Measurements from ENCODE around the gene MYO9B.

Gene MYO9B

DNA sequence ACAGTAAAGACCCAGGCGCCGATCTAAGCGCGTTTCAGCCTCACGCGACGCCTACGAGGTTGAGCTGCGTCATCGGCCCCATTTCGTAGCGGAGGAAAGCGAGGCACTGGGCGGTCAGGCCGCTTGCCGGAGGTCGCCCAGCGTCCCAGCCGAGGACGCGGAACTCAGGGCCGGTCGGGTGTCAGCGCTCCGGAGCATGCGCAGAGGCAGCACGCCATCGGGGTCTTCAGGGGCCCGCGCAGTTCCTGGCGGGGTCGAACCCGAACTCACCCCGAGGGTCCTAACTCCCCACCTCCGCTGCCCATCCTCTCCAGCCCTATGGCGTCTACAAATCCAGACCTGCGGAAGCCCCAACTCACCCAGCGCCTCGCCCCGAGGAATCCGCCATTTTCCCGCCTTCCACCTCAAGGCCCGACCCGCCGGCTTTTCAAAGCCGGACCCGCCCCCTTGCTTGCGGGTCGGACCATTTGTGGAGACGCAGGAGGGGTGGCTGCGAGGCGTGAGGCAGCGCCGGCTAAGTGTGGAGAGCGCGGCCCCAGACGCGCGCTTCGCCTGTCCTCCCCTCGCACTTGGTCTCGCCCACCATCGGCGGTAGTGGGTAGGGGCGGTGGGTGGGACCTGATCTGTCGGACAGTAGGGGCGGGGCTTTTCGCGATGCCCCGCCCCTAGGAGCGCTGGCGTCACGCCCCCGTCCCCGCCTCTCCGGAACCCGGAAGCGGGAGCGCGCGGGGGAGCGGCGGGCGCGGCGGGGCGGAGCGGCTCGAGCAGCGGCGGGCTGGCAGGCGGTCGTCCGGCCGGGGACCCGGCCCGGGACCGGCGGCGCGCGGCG lies at the start of gene MYO9B, which contains the start of gene HAUS8:
MYO9B (plus strand) TSS at position 743 of the 829 bp plus-strand sequence. CDS start 25,941 bp downstream, outside the sequence.
HAUS8 (minus strand) TSS at position 418 of the 829 bp plus-strand sequence; CDS start at position 388, 30 bp downstream.
- DNase-seq, result peak; percentile 97

DNA sequence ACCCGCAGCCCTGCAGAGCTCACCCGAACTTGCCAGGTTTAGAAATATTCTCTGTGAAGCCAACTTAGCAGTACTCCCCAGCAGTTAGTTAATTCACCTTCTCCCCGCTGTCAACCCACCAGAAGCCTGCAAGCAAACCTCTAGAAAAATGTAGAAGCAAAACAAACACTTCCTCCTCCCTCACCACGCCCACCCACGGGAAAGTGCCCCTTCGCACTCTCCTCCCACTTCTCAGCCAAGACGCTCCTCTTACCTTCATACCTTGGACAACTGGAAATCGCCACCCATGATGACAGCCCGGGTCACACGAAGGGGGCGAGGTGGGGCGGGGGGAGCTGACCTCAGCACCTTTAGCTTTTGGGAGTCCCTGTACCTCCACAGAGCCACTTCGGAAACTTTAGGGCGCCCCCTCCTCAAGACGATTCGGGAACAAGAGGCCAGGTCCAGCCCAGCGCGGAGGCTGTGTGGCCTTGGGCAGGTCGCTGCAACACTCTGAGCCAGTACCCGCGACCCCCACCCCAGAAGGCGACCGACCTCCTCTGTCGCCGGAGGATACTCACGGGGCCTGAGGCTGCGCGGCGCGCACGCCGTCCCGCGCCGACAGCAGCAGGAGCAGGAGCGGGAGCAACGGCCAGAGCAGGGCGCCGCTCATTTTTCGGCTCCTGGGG lies 49.5 kb upstream of the MYO9B start:
- no peak for DNase-seq

GRCh38 chr19:17026706-17027534 lies 48.7 kb upstream of the MYO9B start, which contains the start of gene CPAMD8:
Gene CPAMD8, minus strand, starts transcription at chr19:17026810. Its CDS starts 168 bp downstream, at chr19:17026642.
- no peak for DNase-seq

DNA sequence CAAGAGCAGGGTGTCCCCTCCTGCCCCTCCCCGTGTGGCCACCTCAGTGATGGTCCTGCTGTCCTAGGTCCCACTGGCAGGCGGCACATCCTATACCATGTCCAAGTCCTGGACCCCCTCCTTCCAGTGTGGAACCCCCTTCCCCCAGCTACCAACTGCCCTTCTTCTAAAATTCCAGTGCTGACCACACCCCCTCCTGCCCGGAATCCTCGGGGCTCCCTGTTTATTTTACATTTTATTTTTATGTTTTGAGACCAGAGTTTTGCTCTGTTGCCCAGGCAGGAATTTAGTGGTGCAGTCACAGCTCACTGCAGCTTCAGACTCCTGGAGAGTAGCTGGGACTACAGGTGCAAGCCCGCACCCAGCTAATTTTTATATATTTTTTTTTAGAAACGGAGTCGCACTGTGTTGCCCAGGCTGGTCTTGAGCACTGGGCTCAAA lies 48.0 kb upstream of the MYO9B start:
- no peak for DNase-seq

- DNase-seq, result no peak
Observed at GRCh38 chr19:17031741-17032140, 43.8 kb upstream of the MYO9B start.

DNA sequence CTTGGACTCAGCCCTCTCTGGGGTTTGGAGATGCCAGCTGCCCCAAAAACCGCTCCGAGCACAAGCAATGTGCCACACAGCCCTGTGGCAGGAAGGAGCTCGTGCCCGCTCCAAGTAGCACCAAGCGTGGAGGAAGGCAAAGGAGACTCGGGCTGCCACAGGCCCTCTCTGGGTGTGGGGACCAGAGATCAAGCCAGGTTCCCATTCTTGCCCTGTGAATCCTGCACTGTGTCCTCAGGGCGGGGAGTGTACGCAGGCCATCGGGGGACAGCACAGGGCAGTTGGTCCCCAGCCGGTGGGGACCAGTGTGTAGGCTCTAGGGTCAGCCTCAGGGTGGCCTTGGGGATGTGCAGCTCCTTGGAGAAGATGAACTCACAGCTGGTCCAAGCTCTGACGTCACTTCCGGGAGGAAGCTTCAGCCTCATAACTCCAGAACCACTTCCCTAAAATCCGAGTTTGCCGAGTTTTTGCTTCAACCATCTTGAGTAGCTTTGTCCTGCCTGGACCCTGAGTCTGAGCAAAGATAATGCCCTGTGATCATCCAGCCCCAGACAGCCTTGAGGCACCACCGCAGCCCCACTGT lies 39.6 kb upstream of the MYO9B start:
- no peak for DNase-seq

DNA sequence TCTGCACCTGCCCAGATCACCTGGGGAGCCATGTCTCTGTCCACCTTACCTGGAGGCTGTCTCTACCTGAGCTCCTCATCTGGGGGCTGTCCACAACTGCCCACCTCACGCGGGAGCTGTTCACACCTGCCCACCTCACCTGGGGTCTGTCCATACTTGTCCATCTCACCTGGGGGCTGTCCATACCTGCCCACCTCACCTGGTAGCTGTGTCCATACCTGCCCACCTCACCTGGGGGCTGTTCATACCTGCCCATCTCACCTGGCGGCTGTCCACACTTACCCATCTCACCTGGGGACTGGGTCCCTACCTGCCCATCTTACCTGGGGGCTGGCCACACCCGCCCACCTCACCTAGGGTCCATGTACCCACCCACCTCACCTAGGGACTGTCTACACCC lies 38.9 kb upstream of the MYO9B start:
- DNase-seq, result no peak

GRCh38 chr19:17037184-17037583 lies 38.4 kb upstream of the MYO9B start:
- DNase-seq, result no peak

GRCh38 chr19:17037966-17038500 lies 37.5 kb upstream of the MYO9B start:
- no peak for DNase-seq

DNA sequence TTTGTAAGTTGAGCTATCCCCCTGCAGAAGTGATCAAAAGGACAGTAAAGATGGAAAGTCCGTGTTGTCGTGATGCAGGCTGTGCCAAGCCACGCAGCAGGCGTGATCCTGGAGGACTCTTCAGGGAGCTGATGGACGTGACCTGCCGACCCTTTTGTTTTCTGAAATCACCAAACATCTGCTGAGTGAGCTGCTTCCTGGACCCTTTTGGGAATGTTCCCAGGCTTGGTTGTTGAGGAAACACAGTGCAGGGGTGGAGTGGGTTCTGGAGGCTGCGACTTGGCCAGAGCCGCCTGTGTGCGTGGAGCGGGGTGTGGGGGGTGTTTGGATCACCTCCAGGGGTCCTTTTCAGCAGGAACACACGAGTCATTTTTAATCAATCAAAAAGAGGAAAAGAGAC lies 33.6 kb upstream of the MYO9B start:
- DNase-seq, result peak; percentile 63

- no peak for DNase-seq
Observed at GRCh38 chr19:17043744-17044143, 31.8 kb upstream of the MYO9B start.

- no peak for DNase-seq
Observed at GRCh38 chr19:17045907-17046502, 29.6 kb upstream of the MYO9B start.

- no peak for DNase-seq
Observed at GRCh38 chr19:17048885-17049453, 26.6 kb upstream of the MYO9B start.

- DNase-seq, result no peak
Observed at GRCh38 chr19:17049711-17050280, 25.8 kb upstream of the MYO9B start.

GRCh38 chr19:17052439-17052838 lies 23.1 kb upstream of the MYO9B start:
- peak; percentile 1 for DNase-seq

GRCh38 chr19:17054746-17055145 lies 20.8 kb upstream of the MYO9B start:
- no peak for DNase-seq

DNA sequence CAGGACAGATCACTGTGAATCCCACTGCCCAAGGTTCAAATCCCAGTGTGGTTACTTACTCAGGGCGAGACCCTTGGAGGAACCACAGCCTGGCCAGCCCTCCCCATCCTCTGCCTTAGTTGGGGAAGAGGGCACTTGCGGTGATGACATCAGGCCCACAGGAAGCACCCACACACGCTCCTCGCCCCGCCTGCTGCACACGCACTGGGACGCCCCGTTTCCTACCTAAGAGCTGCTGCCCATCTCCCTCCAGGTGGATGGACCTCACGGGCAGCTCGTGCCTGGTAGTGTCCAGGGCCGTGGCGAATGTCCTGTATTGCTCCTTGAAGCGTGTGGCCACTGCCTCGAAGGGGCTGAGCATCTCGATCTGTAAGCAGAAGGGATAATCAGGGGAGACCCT lies 19.9 kb upstream of the MYO9B start:
- DNase-seq, result no peak

GRCh38 chr19:17058236-17058635 lies 17.3 kb upstream of the MYO9B start:
- DNase-seq, result no peak

GRCh38 chr19:17060802-17061201 lies 14.8 kb upstream of the MYO9B start:
- no peak for DNase-seq

DNA sequence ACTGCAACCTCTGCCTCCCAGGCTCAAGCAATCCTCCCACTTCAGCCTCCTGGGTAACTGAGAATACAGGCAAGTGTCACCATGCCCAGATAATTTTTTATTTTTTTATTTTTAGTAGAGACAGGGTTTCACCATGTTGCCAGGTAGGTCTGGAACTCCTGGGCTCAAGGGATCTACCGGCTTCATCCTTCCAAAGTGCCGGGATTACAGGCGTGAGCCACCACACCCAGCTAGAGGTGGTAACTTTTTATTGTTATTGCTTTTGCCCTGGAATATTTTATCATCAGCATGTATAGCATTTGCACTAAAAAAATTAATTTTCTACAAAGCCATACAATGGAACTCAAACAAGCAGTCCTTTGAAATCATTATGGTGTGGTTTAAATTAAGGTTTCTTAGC lies 14.4 kb upstream of the MYO9B start:
- DNase-seq, result no peak

DNA sequence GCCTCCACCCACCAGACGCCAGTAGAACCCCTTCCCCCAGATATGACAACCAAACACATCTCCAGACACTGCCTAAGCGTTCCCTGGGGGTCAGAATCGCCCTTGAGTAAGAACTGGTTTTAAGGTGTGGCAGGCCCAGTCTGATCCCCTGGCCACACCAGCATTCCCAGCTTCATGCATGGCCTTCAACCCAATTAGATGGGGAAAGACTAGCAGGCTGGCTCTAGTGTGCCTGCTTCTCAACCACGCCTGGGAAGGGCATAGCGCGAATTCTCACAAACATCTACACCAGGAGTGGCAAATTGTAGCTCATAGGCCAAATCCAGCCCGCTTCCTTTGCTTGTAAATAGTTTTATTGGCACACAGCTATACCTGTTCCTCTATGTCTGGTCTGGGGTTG lies 13.9 kb upstream of the MYO9B start:
- no peak for DNase-seq

Measured in NCI-H1092 treated with DMSO at 0.1 percent for 48 hours (cell line).